ENCODE data around the gene TMEM44. TPM values are rescaled to one million over a fixed set of nuclear protein-coding genes. Genes with fewer than 3 reads are reported as not detected.

Gene TMEM44
- total RNA-seq, 1 experiment from 2014 or later: 70.1 TPM

DNA sequence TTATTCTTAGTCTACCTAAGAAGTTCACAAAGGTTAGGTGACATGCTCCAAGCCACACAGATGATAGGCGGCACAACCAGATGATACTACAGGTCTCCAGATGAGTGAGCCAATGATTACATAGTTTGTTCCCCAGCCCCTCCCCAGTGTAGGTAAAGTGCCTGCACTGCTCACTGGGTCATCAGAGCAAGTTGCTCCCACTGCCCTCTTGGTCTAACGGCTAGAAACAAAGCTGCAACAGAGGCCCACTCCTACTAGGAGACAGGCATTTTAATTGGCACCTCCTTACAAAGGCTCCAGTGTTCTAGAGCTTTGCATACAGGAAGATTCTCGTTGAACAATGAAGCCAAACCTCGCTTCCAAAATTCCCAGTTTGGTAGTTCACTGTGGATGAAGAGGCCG is 47.3 kb downstream of the TMEM44 start:
- H3K4me1 ChIP-seq (ENCODE audit: control insufficient read depth, insufficient read depth, low read length): peaks cover 20% of the 10 kb centered on the region
- DNase-seq (ENCODE audit: low read depth, low spot score) (no peak), ATAC-seq (0 out of 2 replicates have a peak, but pooled peaks have one; percentile 1)
- peaks cover 4% of the 10 kb centered on the region; the same call in 1 of the 2 replicates for H3K36me3 ChIP-seq (ENCODE audit: control insufficient read depth, insufficient read depth, low read length)
- no peaks in the 10 kb centered on the region for H3K27me3 ChIP-seq (ENCODE audit: control insufficient read depth, insufficient read depth, low read length)
- ChIA-PET CTCF (interaction anchor here (0.5 kb wide), 1 partner anchor 251 kb away, joined by 6 read pairs; no protein-coding TSS in a partner anchor), POLR2A (no interaction called here)
- no TSS peak for BruUV-seq (replicated peaks)
- in situ Hi-C loops (cut with HindIII; ENCODE audit: low pct_unique_long_range_greater_than_20kb, low sequenced_read_pairs): no loop called here
- H3K4me3 ChIP-seq (ENCODE audit: low read depth in 2 of 2, low read length in 2 of 2): no peak overlapping the region
- peak overlapping the region; percentile 3; the same call in 1 of the 2 replicates for H3K27ac ChIP-seq (ENCODE audit: low read length)
- intact Hi-C loops (cut with micrococcal nuclease; ENCODE audit: unreplicated experiment): no loop called here
- TF ChIP-seq TCF7L2 (IDR thresholded peaks at IDR 0.05; ENCODE audit: low read depth, low read length) (no peak), POLR2AphosphoS5 (IDR thresholded peaks at IDR 0.05; ENCODE audit: low read depth, low read length) (no peak), SIN3A (IDR thresholded peaks at IDR 0.05; ENCODE audit: borderline replicate concordance, insufficient read depth, low read depth, low read length) (no peak), CTCF (IDR thresholded peaks at IDR 0.05) (no peak)
- TF ChIP-seq, protein P1, sequence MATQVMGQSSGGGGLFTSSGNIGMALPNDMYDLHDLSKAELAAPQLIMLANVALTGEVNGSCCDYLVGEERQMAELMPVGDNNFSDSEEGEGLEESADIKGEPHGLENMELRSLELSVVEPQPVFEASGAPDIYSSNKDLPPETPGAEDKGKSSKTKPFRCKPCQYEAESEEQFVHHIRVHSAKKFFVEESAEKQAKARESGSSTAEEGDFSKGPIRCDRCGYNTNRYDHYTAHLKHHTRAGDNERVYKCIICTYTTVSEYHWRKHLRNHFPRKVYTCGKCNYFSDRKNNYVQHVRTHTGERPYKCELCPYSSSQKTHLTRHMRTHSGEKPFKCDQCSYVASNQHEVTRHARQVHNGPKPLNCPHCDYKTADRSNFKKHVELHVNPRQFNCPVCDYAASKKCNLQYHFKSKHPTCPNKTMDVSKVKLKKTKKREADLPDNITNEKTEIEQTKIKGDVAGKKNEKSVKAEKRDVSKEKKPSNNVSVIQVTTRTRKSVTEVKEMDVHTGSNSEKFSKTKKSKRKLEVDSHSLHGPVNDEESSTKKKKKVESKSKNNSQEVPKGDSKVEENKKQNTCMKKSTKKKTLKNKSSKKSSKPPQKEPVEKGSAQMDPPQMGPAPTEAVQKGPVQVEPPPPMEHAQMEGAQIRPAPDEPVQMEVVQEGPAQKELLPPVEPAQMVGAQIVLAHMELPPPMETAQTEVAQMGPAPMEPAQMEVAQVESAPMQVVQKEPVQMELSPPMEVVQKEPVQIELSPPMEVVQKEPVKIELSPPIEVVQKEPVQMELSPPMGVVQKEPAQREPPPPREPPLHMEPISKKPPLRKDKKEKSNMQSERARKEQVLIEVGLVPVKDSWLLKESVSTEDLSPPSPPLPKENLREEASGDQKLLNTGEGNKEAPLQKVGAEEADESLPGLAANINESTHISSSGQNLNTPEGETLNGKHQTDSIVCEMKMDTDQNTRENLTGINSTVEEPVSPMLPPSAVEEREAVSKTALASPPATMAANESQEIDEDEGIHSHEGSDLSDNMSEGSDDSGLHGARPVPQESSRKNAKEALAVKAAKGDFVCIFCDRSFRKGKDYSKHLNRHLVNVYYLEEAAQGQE (IDR thresholded peaks at IDR 0.05; ENCODE audit: insufficient read depth in 1 of 2, low read depth in 2 of 2, low read length in 1 of 2): no peak
- no peaks in the 10 kb centered on the region for H3K9me3 ChIP-seq (ENCODE audit: control insufficient read depth, insufficient read depth, low read depth, low read length)

DNA sequence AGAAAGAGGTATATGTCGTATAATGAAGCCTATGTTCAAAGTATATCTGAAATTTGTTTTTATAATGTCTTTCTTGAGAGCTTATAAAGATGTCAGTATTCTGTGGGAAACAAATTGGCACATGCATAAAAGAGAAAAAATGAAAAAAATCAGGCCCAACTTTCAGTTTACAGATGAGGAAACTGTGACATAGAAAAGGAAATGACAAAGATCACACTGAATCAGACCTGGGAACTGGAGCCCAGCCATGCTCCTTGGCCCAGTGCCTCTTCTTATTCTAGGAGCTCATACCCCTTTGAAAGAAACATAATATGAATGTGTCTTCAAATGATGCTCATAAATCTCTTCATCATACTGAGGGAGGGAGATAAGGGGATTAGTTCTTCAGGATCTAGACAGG is 48.4 kb downstream of the TMEM44 start:
- H3K4me3 ChIP-seq (ENCODE audit: low read depth in 2 of 2, low read length in 2 of 2): peak overlapping the region in 1 of 2 experiments; percentile 93; a peak in 3 of 4 replicates
- no peaks in the 10 kb centered on the region for H3K27me3 ChIP-seq (ENCODE audit: control insufficient read depth, insufficient read depth, low read length)
- ATAC-seq (no peak), DNase-seq (ENCODE audit: low read depth, low spot score) (no peak)
- TF ChIP-seq, protein P1 (IDR thresholded peaks at IDR 0.05; ENCODE audit: insufficient read depth in 1 of 2, low read depth in 2 of 2, low read length in 1 of 2): no peak
- no peak for TF ChIP-seq POLR2AphosphoS5 (IDR thresholded peaks at IDR 0.05; ENCODE audit: low read depth, low read length)
- TF ChIP-seq SIN3A (IDR thresholded peaks at IDR 0.05; ENCODE audit: borderline replicate concordance, insufficient read depth, low read depth, low read length): no peak
- TF ChIP-seq TCF7L2 (IDR thresholded peaks at IDR 0.05; ENCODE audit: low read depth, low read length): no peak
- TF ChIP-seq CTCF (IDR thresholded peaks at IDR 0.05): no peak
- peak overlapping the region; percentile 98 for H3K27ac ChIP-seq (ENCODE audit: low read length)
- peaks cover 20% of the 10 kb centered on the region for H3K4me1 ChIP-seq (ENCODE audit: control insufficient read depth, insufficient read depth, low read length)
- in situ Hi-C loops (cut with HindIII; ENCODE audit: low pct_unique_long_range_greater_than_20kb, low sequenced_read_pairs): no loop called here
- intact Hi-C loops (cut with micrococcal nuclease; ENCODE audit: unreplicated experiment): no loop called here
- no peaks in the 10 kb centered on the region for H3K9me3 ChIP-seq (ENCODE audit: control insufficient read depth, insufficient read depth, low read depth, low read length)
- ChIA-PET POLR2A (no interaction called here), CTCF (no interaction called here)
- peaks cover 4% of the 10 kb centered on the region; the same call in 1 of the 2 replicates for H3K36me3 ChIP-seq (ENCODE audit: control insufficient read depth, insufficient read depth, low read length)
- BruUV-seq (replicated peaks): TSS peak; percentile 93
